Measurements from ENCODE around the gene TLE6.
"Not testable (repeated sequence)": the region's sequence is repeated elsewhere in the genome, so short reads cannot be mapped to it uniquely, and the experiment has no call there.

Gene TLE6

GRCh38 chr19:2992958-2993357, 15.6 kb downstream of the TLE6 start:
- no peak for DNase-seq
- in situ Hi-C loops (cut with HindIII; ENCODE audit: low pct_ligation_motif_present, low pct_unique_long_range_greater_than_20kb, low sequenced_read_pairs), result no loop called here

DNA sequence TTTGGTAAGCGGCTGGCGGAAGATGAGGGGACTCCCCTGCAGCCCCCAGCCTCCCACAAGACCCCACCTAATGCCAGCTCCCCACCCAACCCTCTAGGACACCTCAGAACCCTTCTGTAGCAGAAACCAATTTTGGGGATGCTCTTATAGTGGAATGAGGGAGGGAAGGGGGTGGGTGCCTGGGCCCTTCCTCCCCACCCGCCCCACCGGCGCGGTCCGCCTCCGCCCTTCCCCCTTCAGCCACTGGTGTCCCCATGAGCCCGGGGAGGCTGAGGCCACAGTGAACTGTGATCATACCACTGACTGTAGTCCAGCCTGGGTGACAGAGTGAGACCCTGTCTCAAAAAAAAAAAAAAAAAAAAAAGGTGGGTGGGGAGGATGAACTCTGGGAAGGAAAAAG, 16.2 kb downstream of the TLE6 start:
- no peak for DNase-seq
- in situ Hi-C loops (cut with HindIII; ENCODE audit: low pct_ligation_motif_present, low pct_unique_long_range_greater_than_20kb, low sequenced_read_pairs), result no loop called here

DNA sequence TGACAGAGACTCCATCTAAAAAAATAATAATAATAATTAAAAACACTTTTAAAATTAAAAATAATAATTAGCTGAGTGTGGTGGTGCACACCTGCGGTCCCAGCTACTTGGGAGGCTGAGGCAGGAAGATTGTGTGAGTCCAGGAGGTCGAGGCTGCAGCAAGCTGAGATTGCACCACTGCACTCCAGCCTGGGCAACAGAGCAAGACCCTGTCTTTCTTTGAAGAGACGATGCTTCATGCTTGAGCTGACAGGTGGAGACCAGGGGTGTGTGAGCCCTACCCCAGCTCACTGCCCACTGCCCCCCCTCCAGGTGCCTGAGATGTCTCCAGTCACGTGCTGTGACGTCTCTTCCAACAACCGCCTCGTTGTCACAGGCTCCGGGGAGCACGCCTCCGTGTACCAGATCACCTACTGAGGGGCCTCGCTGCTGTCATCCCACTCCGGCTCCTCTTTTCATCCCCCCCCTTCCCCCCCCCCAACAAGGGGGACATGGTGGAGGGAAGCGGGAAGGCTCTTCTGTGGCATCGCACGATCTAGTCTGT, 17.3 kb downstream of the TLE6 start:
- DNase-seq, result no peak
- in situ Hi-C loops (cut with HindIII; ENCODE audit: low pct_ligation_motif_present, low pct_unique_long_range_greater_than_20kb, low sequenced_read_pairs), result no loop called here

- DNase-seq, result no peak
- in situ Hi-C loops (cut with HindIII; ENCODE audit: low pct_ligation_motif_present, low pct_unique_long_range_greater_than_20kb, low sequenced_read_pairs), result no loop called here
Observed at GRCh38 chr19:2997720-2998119, 20.4 kb downstream of the TLE6 start.

GRCh38 chr19:2998642-2999041, 21.3 kb downstream of the TLE6 start:
- no peak for DNase-seq
- in situ Hi-C loops (cut with HindIII; ENCODE audit: low pct_ligation_motif_present, low pct_unique_long_range_greater_than_20kb, low sequenced_read_pairs), result no loop called here

DNA sequence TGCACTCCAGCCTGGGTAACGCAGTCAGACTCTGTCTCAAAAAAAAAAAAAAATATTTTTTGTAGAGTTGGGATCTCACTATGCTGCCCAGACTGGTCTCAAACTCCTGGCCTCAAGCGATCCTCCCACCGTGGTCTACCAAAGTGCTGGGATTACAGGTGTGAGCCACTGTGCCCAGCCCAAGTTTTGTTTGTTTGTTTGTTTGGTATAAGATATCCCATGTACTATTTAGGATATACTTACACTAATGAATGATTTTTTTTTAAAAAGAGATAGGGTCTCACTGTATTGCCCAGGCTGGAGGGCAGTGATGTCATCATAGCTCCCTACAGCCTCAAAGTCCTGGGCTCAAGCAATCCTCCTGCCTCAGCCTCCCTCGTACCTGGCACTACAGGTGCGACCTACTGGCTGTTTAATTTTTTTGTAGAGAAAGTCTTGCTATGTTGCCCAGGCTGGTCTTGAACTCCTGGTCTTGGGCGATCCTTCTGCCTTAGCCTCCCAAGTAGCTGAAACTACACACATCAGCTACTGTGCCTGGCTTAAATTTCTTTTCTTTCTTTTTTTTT, 24.0 kb downstream of the TLE6 start:
- no peak for DNase-seq
- in situ Hi-C loops (cut with HindIII; ENCODE audit: low pct_ligation_motif_present, low pct_unique_long_range_greater_than_20kb, low sequenced_read_pairs), result no loop called here

DNA sequence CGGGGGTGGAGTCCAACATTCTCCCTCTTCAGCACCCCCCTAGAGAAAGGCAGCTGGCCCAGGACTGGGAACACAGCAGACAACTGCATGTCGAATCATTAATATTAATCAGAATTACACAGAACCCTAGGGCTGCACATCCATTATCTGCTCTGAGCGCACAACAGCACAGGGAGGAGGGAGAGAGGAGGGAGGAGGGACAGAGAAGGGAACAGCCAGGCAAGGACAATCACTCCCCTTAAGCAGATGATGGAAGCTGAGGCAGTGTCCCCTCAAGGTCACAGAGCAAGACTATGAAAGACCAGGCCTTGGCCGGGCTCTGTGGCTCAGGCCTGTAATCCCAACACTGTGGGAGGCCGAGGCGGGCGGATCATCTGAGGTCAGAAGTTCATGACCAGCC, 25.7 kb downstream of the TLE6 start:
- DNase-seq, result no peak
- in situ Hi-C loops (cut with HindIII; ENCODE audit: low pct_ligation_motif_present, low pct_unique_long_range_greater_than_20kb, low sequenced_read_pairs), result no loop called here

GRCh38 chr19:3004522-3004921, 27.2 kb downstream of the TLE6 start:
- no peak for DNase-seq
- in situ Hi-C loops (cut with HindIII; ENCODE audit: low pct_ligation_motif_present, low pct_unique_long_range_greater_than_20kb, low sequenced_read_pairs), result no loop called here

GRCh38 chr19:3005345-3005744, 28.0 kb downstream of the TLE6 start:
- in situ Hi-C loops (cut with HindIII; ENCODE audit: low pct_ligation_motif_present, low pct_unique_long_range_greater_than_20kb, low sequenced_read_pairs), result no loop called here
- no peak for DNase-seq

GRCh38 chr19:3006075-3006767, 28.9 kb downstream of the TLE6 start:
- no peak for DNase-seq

DNA sequence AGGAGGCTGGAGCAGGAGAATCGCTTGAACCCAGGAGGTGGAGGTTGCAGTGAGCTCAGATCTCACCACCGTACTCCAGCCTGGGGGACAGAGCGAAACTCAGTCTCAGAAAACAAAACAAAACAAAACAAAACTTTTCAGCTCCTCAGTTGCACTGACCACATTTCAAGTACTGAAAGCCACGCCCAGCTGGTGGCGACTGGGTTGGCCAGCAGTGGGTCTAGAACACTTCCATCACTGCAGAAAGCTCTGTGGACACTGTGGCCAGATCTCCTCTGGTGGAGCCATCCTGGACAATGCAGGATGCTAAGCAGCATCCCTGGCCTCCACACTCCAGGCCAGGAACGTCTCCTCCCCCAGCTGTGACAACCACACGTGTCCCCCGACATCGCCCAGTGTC, 30.6 kb downstream of the TLE6 start:
- DNase-seq, result no peak
- in situ Hi-C loops (cut with HindIII; ENCODE audit: low pct_ligation_motif_present, low pct_unique_long_range_greater_than_20kb, low sequenced_read_pairs), result no loop called here

More at GRCh38 chr19:3006075-3006767, 28.9 kb downstream of the TLE6 start:
- in situ Hi-C loops (cut with HindIII; ENCODE audit: low pct_ligation_motif_present, low pct_unique_long_range_greater_than_20kb, low sequenced_read_pairs), result no loop called here

- no peak for DNase-seq
- in situ Hi-C loops (cut with HindIII; ENCODE audit: low pct_ligation_motif_present, low pct_unique_long_range_greater_than_20kb, low sequenced_read_pairs), result no loop called here
Observed at GRCh38 chr19:3008994-3009393, 31.6 kb downstream of the TLE6 start.

DNA sequence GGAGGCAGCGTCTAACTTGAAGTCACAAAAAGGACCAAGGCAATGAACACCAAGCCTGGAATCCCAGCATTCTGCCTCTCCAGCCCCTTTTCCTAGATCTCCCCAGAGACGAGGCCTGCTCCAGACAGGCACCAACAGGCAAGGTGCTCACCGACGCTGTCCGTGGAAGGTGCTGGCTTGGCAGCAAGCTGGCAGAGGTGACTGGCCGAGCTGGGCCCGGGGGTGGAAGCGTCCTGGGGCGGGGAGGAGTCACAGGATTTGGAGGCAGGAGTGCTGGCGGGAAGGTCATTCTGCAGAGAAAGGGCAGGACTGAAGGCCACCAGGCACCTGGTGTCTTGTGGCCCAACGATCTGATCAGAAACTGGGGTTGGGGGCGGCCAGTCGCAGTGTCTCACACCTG, 33.5 kb downstream of the TLE6 start:
- no peak for DNase-seq
- in situ Hi-C loops (cut with HindIII; ENCODE audit: low pct_ligation_motif_present, low pct_unique_long_range_greater_than_20kb, low sequenced_read_pairs), result no loop called here

- in situ Hi-C loops (cut with HindIII; ENCODE audit: low pct_ligation_motif_present, low pct_unique_long_range_greater_than_20kb, low sequenced_read_pairs); DNase-seq: not testable (repeated sequence)
Observed at GRCh38 chr19:3012059-3012458, 34.7 kb downstream of the TLE6 start.

DNA sequence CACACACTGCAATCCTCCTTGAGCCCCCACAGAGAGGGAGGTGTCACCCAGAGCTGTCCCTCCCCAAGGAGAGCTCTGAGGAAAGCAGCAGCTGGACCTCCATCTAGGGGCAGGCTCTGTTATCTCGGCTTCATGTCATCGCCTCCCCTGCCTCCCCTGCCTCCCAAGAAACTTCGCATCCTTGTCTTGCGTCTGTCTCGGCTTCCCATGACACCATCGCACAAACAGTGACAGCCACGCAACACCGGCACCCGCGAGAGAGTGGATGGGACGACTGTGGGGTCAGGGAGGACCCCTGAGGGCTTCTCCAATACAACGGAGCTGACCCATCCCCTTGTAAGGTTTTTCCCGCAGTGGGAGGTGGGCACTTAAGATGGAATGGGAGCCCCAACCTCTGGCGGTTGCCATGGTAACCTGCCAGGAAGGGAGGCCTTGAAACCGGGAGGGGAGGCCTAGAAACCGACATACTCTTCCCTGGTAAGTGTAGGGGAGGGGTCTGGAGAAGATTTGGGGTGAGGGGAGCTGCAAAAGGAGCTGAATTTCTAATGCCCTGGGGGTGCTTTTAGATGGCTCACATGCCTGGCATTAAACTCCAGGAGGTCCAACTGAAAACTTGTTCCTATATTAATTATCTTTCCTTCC, 35.4 kb downstream of the TLE6 start:
- in situ Hi-C loops (cut with HindIII; ENCODE audit: low pct_ligation_motif_present, low pct_unique_long_range_greater_than_20kb, low sequenced_read_pairs), result no loop called here

GRCh38 chr19:3013263-3013725, 35.9 kb downstream of the TLE6 start:
- in situ Hi-C loops (cut with HindIII; ENCODE audit: low pct_ligation_motif_present, low pct_unique_long_range_greater_than_20kb, low sequenced_read_pairs), result no loop called here

More for the DNA sequence above, 35.4 kb downstream of the TLE6 start:
- DNase-seq, result no peak

DNA sequence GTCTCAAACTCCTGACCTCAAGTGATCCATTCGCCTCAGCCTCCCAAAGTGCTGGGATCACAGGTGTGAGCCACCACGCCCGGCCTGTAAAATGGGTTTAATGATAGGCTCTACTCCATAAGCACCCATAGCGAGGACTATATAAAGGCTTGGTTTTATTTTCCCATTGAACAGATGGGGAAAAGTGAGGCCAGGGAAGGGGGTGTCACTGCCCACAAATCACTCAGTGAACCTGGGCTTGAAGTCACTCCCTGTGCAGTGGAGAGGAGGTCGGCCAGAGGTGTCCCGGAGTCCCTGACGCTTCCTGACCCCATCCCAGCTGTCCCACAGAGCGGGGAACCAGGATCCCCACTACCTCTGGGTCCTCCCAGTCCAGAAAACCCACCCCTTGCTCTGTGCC, 36.8 kb downstream of the TLE6 start:
- DNase-seq, result no peak
- in situ Hi-C loops (cut with HindIII; ENCODE audit: low pct_ligation_motif_present, low pct_unique_long_range_greater_than_20kb, low sequenced_read_pairs), result no loop called here

More at GRCh38 chr19:3013263-3013725, 35.9 kb downstream of the TLE6 start:
- no peak for DNase-seq

GRCh38 chr19:3015126-3016057, 38.0 kb downstream of the TLE6 start:
- in situ Hi-C loops (cut with HindIII; ENCODE audit: low pct_ligation_motif_present, low pct_unique_long_range_greater_than_20kb, low sequenced_read_pairs), result no loop called here
- no peak for DNase-seq

DNA sequence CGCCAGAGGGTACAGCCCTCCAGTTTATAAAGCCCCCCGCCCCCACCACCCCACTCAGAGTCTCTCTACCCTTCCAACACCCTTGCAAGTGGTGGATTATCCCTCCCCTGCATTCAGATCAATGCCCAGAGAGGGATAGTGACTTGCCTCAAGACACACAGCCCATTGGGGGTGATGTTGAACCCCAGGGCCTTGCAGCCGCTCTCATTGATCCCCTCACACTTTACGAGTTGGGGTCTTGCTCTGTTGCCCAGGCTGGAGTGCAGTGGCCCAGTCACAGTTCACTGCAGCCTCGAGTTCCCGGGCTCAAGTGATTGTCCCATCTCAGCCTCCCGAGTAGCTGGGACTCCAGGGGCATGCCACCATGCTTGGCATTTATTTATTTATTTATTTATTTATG, 40.6 kb downstream of the TLE6 start:
- no peak for DNase-seq
- in situ Hi-C loops (cut with HindIII; ENCODE audit: low pct_ligation_motif_present, low pct_unique_long_range_greater_than_20kb, low sequenced_read_pairs), result no loop called here
